GM18909 (cell line): ENCODE data around the gene SEC14L5.

ENCODE experiments used
- ATAC-seq: cut with Tn5 transposase; IDR thresholded peaks from one replicate; pipeline ENCODE4 v1.9.1; 2021; ENCODE audit warnings: mild to moderate bottlenecking; ENCODE audit not compliant: unreplicated experiment, poor library complexity

SEC14L5 gene

DNA sequence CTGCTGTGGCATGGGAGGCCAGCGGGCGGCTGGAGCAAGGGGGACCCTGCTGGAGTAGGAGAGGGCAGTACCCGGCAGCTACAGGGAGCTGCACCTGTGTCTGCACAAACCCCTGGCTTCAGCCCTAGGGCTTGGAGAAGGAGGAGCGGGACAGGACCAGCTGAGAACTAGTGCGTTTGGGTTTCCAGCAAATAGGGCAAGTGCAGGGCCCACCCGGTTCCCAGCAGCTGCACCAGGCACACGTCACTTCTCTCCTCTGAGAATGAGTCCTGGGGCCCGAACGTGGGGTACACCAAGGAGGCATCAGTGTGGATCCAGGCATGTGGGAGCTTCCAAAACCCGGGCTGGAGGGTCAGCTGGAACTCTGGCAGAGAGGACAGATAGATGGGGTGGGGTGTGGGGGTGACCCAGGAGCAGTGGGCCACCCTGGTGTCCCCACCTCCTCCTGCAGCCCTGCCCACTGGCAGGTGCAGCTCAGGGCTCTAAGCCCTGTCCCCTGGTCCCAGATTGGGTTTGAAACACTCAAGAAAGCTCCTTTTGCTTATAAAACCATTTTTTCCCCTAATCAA, 102.0 kb downstream of the SEC14L5 start:
- no peak for ATAC-seq

DNA sequence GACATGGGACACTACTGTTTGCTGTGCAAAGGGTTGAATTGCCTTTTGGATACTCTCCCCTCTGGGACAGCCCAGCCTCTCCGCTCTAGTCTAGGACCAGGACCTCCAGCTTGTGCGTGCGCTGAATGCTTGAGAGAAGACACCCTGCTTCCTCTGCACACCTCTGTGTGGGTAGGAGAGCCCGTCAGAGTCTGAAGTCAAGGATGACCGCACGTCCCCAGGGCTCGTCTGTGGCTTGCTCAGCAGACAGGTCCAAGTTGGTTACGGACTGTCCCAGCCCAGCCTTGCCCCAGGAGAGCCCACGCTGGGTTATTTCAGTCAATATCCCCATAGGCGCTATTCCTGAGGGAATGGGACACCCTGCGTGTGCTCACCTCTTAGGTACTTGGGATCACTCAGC, 103.9 kb downstream of the SEC14L5 start:
- ATAC-seq = no peak

DNA sequence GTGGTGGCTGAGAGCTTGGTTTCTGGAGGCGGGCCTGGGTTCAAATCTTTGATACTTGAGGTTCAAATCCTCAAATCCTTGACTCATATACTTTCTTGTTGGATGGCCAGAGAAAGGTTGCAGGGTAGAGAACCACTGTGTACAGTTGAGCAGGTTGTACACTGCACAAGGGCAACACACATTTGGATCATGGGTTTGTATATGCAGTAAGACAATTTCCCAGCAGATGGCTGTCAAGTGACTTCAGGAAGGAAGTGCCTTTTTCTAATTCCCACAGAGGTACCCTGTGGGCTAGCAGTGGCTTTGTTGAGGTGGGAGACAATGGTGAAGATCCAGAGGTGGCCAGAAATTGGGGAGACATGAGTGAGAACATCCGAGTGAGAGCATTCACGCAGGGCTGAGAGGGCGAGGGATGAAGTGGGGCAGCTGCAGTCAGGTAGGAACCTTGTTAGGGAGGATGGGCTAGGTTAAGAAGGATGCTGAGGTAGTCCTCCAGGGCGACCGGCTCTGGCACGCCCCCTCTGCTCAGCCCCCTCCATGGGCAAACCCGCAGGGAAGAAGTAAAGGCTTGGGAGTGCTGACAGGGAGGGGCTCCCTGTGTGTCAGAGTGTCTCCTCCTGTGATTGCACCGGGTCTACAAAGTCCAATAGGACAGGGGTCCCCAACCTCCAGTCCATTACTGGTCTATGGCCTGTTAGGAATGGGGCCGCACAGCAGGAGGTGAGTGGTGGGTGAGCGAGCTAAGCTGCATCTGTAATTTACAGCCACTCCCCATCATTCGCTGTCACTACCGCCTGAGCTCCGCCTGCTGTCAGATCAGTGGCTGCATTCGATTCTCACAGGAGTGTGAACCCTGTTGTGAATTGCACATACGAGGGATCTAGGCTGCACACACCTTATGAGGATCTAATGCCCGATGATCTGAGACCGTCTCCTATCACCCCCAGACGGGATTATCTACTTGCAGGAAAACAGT, 104.9 kb downstream of the SEC14L5 start:
- ATAC-seq = no peak

DNA sequence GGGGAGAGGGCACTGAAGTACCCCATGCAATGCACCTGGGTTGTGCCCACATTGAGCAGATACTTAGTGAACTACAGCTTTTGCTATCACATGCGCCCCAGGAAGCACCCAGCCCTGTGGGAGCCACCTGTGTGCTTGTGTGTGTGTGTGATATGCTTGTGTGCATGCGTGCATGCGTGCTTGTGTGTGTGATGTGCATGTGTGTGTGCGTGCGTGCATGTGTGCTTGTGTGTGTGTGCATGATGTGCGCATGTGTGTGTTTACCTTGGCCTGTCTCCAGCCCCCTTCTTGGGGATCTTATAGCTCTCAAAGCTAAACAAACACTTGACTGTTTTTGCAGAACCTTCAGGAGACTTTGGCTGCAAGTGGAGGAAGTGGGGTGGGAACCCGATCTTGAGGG, 106.8 kb downstream of the SEC14L5 start:
- no peak for ATAC-seq

DNA sequence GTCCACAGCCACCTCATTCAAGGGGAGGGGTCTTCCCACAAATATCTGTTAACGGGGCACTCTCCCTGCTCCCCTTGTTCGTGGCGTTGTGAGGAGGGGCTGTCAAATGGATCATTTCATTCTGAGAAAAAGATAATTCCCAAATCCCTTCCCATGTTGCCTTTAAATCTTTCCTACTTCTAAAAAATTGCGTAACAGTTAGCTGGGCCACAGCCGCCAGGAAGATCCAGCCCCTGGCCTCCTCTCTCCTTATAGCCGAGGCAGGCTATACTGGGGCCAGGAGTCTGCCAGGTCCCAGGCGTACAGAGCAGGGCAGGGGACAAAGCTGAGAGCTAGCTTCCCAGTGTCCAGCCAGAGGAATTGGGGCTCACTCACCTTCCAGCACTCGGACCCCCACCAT, 107.2 kb downstream of the SEC14L5 start:
- no peak for ATAC-seq

DNA sequence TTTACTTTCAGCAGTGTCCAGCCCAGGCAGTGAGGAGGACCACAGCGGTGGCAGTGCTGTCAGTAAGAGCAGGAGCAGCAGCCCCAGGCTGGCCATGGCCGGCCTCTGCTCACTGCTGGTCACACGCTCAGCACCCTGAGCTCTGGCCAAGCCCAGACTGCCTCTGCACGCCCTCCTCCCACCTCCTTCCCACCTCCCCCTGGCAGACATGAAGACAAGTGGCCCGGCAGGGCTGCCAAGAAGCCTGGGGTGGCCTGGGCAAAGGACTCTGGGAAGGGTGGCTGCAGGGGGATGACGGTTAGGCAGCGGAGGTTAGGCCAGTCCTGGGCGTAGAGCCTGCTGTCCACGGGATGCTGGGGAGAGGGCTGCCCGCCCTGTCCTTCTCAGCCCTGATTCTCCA, 107.7 kb downstream of the SEC14L5 start, which contains the start of gene C16orf89:
Gene C16orf89, minus strand, starts transcription at position 144 of the 400 bp plus-strand sequence. Its CDS starts 48 bp downstream, at position 96.
- ATAC-seq = no peak

DNA sequence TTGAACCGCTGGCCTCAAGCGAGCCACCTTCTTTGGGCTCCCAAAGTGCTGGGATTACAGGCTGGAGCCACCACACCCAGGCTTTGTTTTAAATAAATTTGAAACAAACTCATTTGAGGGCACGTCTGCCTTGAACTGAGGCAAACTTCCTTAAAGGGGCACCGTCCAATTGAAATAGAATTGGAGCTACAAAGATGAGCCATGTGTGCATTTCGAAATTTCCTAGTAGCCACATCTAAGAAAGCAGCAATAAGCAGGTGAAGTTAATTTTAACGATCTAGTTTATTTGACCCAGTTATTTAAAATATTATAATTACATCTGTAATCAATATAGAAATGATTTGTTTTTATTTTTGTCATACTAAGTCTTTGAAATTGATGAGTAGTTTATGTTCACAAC, 108.4 kb downstream of the SEC14L5 start:
- ATAC-seq = no peak
